OCI-LY7 (cell line): Measurements from ENCODE around the gene PGPEP1. TPM values are rescaled to one million over a fixed set of nuclear protein-coding genes. Genes with fewer than 3 reads are reported as not detected.

Experiments
- BruUV-seq: library from RNA; stranded (reverse); fragments of 400-500 nt; replicated peaks from 2 replicates; lab custom pipeline; 2021; lab: Mats Ljungman, UMichigan
- CTCF ChIA-PET: fragments of 300-600 bp; sonication (Branson Sonifier 250); formaldehyde crosslinking; loops from one replicate; lab custom pipeline; 2022; ENCODE audit warnings: antibody characterized with exemption; ENCODE audit not compliant: unreplicated experiment; lab: Charles Lee
- POLR2A ChIA-PET: fragments of 300-600 bp; sonication (Branson Sonifier 250); formaldehyde crosslinking; loops from one replicate; lab custom pipeline; 2022; ENCODE audit warnings: antibody characterized with exemption; lab: Charles Lee
- DNase-seq: peaks from one replicate; pipeline ENCODE4 v3.0.0-alpha.2; 2015; ENCODE audit warnings: low spot score
- H2AFZ ChIP-seq: fragments of 200-600 bp; sonication (generic), shearing (Covaris generic); 2 replicates; pipeline ENCODE4 v1.6.1; 2014; ENCODE audit warnings: mild to moderate bottlenecking, antibody characterized with exemption, low read length, moderate library complexity
- H3K27ac ChIP-seq: fragments of 200-600 bp; sonication (generic); 2 replicates; pipeline ENCODE4 v1.5.1; 2014; ENCODE audit warnings: mixed run types, low read depth, mild to moderate bottlenecking, moderate library complexity, low read length, inconsistent platforms; ENCODE audit not compliant: poor library complexity, severe bottlenecking
- H3K36me3 ChIP-seq: fragments of 200-600 bp; sonication (generic); 2 replicates; pipeline ENCODE4 v1.6.1; 2014; ENCODE audit warnings: mild to moderate bottlenecking, antibody characterized with exemption, low read length, moderate library complexity, mixed read lengths; ENCODE audit not compliant: insufficient read depth
- H3K4me1 ChIP-seq: fragments of 200-600 bp; sonication (generic); 2 replicates; pipeline ENCODE4 v1.5.1; 2014; ENCODE audit warnings: mild to moderate bottlenecking, low read length; ENCODE audit not compliant: insufficient read depth, poor library complexity, severe bottlenecking
- H3K4me2 ChIP-seq: fragments of 200-600 bp; sonication (generic); 2 replicates; pipeline ENCODE4 v1.6.1; 2014; ENCODE audit warnings: mild to moderate bottlenecking, low read length
- H3K4me3 ChIP-seq: fragments of 200-600 bp; sonication (generic); 2 replicates; pipeline ENCODE4 v1.5.1; 2014; ENCODE audit warnings: mild to moderate bottlenecking, low read depth, low read length; ENCODE audit not compliant: poor library complexity, severe bottlenecking
- H3K79me2 ChIP-seq: fragments of 200-600 bp; sonication (generic); 2 replicates; pipeline ENCODE4 v1.6.1; 2016; ENCODE audit warnings: low read depth, mild to moderate bottlenecking, low read length, moderate library complexity, mixed read lengths; ENCODE audit not compliant: insufficient read depth
- H3K9me2 ChIP-seq: fragments of 200-600 bp; sonication (generic); 2 replicates; pipeline ENCODE4 v1.6.1; 2016; ENCODE audit warnings: mild to moderate bottlenecking, low read length, mixed read lengths; ENCODE audit not compliant: insufficient read depth
- H3K9me3 ChIP-seq: fragments of 200-600 bp; sonication (generic); 2 replicates; pipeline ENCODE4 v1.6.1; 2014; ENCODE audit warnings: mild to moderate bottlenecking, mixed run types, low read length, mixed read lengths
- H4K20me1 ChIP-seq: fragments of 200-600 bp; sonication (generic); 2 replicates; pipeline ENCODE4 v1.6.1; 2014; ENCODE audit warnings: mild to moderate bottlenecking, antibody characterized with exemption, low read length, moderate library complexity, mixed read lengths; ENCODE audit not compliant: insufficient read depth
- EZH2phosphoT487 ChIP-seq: fragments of 200-600 bp; sonication (generic); IDR thresholded peaks from 2 replicates; pipeline ENCODE4 v1.6.1; 2018; ENCODE audit warnings: low read depth, borderline replicate concordance, mild to moderate bottlenecking, mixed run types, antibody characterized with exemption, low read length, moderate library complexity, mixed read lengths
- intact Hi-C: fragments of 100-400 bp; cut with micrococcal nuclease; formaldehyde crosslinking; loops from one replicate; pipeline ENCODE4 v1.10.0; 2022; ENCODE audit not compliant: unreplicated experiment
- total RNA-seq, 2 experiments: library from RNA; depleted of rRNA in 1 of 2; stranded (reverse); fragments of >200 nt in 1 of 2; shearing (Covaris generic) in 1 of 2; gene quantifications; 2 replicates each; pipeline ENCODE4 v1.2.3, GENCODE V29; 2014 to 2022
- TF ChIP-seq, protein P1 (sequence below): fragments of 200-600 bp; sonication (generic); conservative IDR thresholded peaks from 2 replicates; pipeline ENCODE4 v1.5.1; 2014; ENCODE audit warnings: mild to moderate bottlenecking, antibody characterized with exemption, low read length, moderate library complexity, mixed read lengths

PGPEP1 gene
- total RNA-seq, 2 experiments from 2014 or later = 15.2 to 44.1 TPM

- intact Hi-C loops = no loop called here
- no peak overlapping the region for H3K27ac ChIP-seq
- peaks cover 8% of the 10 kb centered on the region for H3K4me1 ChIP-seq
- H3K79me2 ChIP-seq = no peaks in the 10 kb centered on the region
- no peaks in the 10 kb centered on the region for H3K36me3 ChIP-seq
- no TSS peak for BruUV-seq
- ChIA-PET POLR2A (no interaction called here), CTCF (interaction anchor here (0.5 kb wide), 1 partner anchor 147 kb away, joined by 3 read pairs; no protein-coding TSS in a partner anchor)
- H3K4me2 ChIP-seq = no peak overlapping the region
- no peak overlapping the region for H3K4me3 ChIP-seq
- H4K20me1 ChIP-seq = no peaks in the 10 kb centered on the region
- TF ChIP-seq, protein P1, sequence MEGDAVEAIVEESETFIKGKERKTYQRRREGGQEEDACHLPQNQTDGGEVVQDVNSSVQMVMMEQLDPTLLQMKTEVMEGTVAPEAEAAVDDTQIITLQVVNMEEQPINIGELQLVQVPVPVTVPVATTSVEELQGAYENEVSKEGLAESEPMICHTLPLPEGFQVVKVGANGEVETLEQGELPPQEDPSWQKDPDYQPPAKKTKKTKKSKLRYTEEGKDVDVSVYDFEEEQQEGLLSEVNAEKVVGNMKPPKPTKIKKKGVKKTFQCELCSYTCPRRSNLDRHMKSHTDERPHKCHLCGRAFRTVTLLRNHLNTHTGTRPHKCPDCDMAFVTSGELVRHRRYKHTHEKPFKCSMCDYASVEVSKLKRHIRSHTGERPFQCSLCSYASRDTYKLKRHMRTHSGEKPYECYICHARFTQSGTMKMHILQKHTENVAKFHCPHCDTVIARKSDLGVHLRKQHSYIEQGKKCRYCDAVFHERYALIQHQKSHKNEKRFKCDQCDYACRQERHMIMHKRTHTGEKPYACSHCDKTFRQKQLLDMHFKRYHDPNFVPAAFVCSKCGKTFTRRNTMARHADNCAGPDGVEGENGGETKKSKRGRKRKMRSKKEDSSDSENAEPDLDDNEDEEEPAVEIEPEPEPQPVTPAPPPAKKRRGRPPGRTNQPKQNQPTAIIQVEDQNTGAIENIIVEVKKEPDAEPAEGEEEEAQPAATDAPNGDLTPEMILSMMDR = no peak
- no peak for TF ChIP-seq EZH2phosphoT487
- H3K9me2 ChIP-seq = no peaks in the 10 kb centered on the region
- H3K9me3 ChIP-seq = no peaks in the 10 kb centered on the region
- no peak for DNase-seq
- H2AFZ ChIP-seq = no peak overlapping the region
Observed at GRCh38 chr19:18332917-18333530, 7.4 kb upstream of the PGPEP1 start.

- H2AFZ ChIP-seq = no peak overlapping the region
- BruUV-seq = no TSS peak
Observed at GRCh38 chr19:18333680-18334079, 6.7 kb upstream of the PGPEP1 start.

More at GRCh38 chr19:18333680-18334079, 6.7 kb upstream of the PGPEP1 start:
- Histone ChIP-seq H3K4me3 (no peak overlapping the region), H3K9me2 (no peaks in the 10 kb centered on the region), H3K79me2 (no peaks in the 10 kb centered on the region), H4K20me1 (no peaks in the 10 kb centered on the region), H3K9me3 (no peaks in the 10 kb centered on the region), H3K4me1 (peaks cover 7% of the 10 kb centered on the region), H3K36me3 (no peaks in the 10 kb centered on the region), H3K4me2 (no peak overlapping the region), H3K27ac (no peak overlapping the region)
- DNase-seq = no peak
- ChIA-PET CTCF (no interaction called here), POLR2A (interaction anchor here (0.6 kb wide), 1 partner anchor 71 kb away, joined by 3 read pairs; no protein-coding TSS in a partner anchor)
- TF ChIP-seq, protein P1 = no peak
- TF ChIP-seq EZH2phosphoT487 = no peak
- intact Hi-C loops = no loop called here
